H1 (cell line): ENCODE data around the gene LRRC4C.

Experiments
- CHD2 ChIP-seq: IDR thresholded peaks from 2 replicates; pipeline ENCODE4 v1.6.1; 2012; ENCODE audit warnings: low read length, improper control_type of control experiment
- EP300 ChIP-seq, 2 experiments: IDR thresholded peaks; 1 replicate in 1 of 2; 2 replicates in 1 of 2; pipeline ENCODE4 v1.6.1; 2011 to 2012; ENCODE audit warnings: low read depth in 2 of 2, low read length in 2 of 2, mild to moderate bottlenecking in 2 of 2, borderline replicate concordance in 1 of 2, inconsistent platforms in 1 of 2, moderate library complexity in 1 of 2
- HDAC2 ChIP-seq, 2 experiments: fragments of 300-600 bp in 1 of 2; sonication (generic) in 1 of 2; IDR thresholded peaks; 2 replicates each; pipeline ENCODE4 v1.6.1; 2011 to 2012; ENCODE audit warnings: low read depth in 2 of 2, low read length in 2 of 2, mild to moderate bottlenecking in 2 of 2, moderate library complexity in 2 of 2, borderline replicate concordance in 1 of 2, inconsistent platforms in 1 of 2
- POLR2A ChIP-seq, 2 experiments: IDR thresholded peaks; 1 replicate in 1 of 2; 2 replicates in 1 of 2; pipeline ENCODE4 v1.6.1; 2011; ENCODE audit warnings: low read depth in 2 of 2, low read length in 2 of 2, mild to moderate bottlenecking in 2 of 2; ENCODE audit errors: control extremely low read depth in 1 of 2
- TAF1 ChIP-seq: IDR thresholded peaks from 2 replicates; pipeline ENCODE4 v1.6.1; 2011; ENCODE audit warnings: mild to moderate bottlenecking, low read depth, low read length
- YY1 ChIP-seq: IDR thresholded peaks from 2 replicates; pipeline ENCODE4 v1.6.1; 2011; ENCODE audit warnings: low read depth, mild to moderate bottlenecking, low read length
- TF ChIP-seq, protein P1 (sequence below): IDR thresholded peaks from 2 replicates; pipeline ENCODE4 v1.6.1; 2012; ENCODE audit warnings: inconsistent platforms
- TF ChIP-seq, protein P2 (sequence below), 3 experiments: IDR thresholded peaks; 1 replicate in 2 of 3; 2 replicates in 1 of 3; pipeline versions ENCODE4 v1.5.1 to v1.6.1; 2011; ENCODE audit warnings: low read length in 3 of 3, mild to moderate bottlenecking in 3 of 3, inconsistent platforms in 2 of 3, low read depth in 1 of 3, moderate library complexity in 1 of 3; ENCODE audit not compliant: insufficient read depth in 1 of 3; ENCODE audit errors: control extremely low read depth in 1 of 3
- TF ChIP-seq, protein P3 (sequence below): IDR thresholded peaks from 2 replicates; pipeline ENCODE4 v1.6.1; 2012; ENCODE audit warnings: low read length, inconsistent platforms
- TF ChIP-seq, protein P4 (sequence below): IDR thresholded peaks from 2 replicates; pipeline ENCODE4 v1.6.1; 2011; ENCODE audit warnings: low read depth, mild to moderate bottlenecking, low read length; ENCODE audit not compliant: insufficient read depth

DNA sequence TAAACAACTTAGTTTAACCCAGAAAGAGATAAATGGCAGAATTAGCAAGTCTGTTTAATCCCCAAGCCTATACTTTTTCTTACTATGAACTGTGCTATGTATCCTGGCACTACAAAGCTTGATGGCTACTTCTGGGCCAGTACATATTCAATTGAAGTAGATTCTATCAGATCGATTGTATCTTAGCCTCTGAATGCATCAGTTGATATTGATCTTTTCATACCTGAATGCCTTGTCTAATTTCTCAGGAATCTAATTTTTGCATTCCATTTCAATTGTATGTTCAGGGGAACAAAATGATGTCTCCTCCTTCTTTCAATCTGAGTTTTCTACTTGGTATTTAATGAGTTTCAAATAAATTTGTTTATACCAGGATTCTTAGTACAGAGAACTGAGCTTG is 1137.9 kb downstream of the LRRC4C start:
- TF ChIP-seq, protein P1, sequence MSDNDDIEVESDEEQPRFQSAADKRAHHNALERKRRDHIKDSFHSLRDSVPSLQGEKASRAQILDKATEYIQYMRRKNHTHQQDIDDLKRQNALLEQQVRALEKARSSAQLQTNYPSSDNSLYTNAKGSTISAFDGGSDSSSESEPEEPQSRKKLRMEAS, result no peak
- no peak for TF ChIP-seq POLR2A (IDR thresholded peaks at IDR 0.05; ENCODE audit: control extremely low read depth in 1 of 2, low read depth in 2 of 2, low read length in 2 of 2)
- TF ChIP-seq YY1, result no peak
- no peak for TF ChIP-seq HDAC2 (IDR thresholded peaks at IDR 0.05; ENCODE audit: borderline replicate concordance in 1 of 2, low read depth in 2 of 2, low read length in 2 of 2)
- TF ChIP-seq CHD2, result no peak
- TF ChIP-seq, protein P2, sequence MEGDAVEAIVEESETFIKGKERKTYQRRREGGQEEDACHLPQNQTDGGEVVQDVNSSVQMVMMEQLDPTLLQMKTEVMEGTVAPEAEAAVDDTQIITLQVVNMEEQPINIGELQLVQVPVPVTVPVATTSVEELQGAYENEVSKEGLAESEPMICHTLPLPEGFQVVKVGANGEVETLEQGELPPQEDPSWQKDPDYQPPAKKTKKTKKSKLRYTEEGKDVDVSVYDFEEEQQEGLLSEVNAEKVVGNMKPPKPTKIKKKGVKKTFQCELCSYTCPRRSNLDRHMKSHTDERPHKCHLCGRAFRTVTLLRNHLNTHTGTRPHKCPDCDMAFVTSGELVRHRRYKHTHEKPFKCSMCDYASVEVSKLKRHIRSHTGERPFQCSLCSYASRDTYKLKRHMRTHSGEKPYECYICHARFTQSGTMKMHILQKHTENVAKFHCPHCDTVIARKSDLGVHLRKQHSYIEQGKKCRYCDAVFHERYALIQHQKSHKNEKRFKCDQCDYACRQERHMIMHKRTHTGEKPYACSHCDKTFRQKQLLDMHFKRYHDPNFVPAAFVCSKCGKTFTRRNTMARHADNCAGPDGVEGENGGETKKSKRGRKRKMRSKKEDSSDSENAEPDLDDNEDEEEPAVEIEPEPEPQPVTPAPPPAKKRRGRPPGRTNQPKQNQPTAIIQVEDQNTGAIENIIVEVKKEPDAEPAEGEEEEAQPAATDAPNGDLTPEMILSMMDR (IDR thresholded peaks at IDR 0.05; ENCODE audit: control extremely low read depth in 1 of 3, insufficient read depth in 1 of 3, low read depth in 1 of 3, low read length in 3 of 3), result no peak
- no peak for TF ChIP-seq TAF1
- no peak for TF ChIP-seq EP300 (IDR thresholded peaks at IDR 0.05; ENCODE audit: borderline replicate concordance in 1 of 2, low read depth in 2 of 2, low read length in 2 of 2)
- TF ChIP-seq, protein P3, sequence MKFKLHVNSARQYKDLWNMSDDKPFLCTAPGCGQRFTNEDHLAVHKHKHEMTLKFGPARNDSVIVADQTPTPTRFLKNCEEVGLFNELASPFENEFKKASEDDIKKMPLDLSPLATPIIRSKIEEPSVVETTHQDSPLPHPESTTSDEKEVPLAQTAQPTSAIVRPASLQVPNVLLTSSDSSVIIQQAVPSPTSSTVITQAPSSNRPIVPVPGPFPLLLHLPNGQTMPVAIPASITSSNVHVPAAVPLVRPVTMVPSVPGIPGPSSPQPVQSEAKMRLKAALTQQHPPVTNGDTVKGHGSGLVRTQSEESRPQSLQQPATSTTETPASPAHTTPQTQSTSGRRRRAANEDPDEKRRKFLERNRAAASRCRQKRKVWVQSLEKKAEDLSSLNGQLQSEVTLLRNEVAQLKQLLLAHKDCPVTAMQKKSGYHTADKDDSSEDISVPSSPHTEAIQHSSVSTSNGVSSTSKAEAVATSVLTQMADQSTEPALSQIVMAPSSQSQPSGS, result no peak
- TF ChIP-seq, protein P4, sequence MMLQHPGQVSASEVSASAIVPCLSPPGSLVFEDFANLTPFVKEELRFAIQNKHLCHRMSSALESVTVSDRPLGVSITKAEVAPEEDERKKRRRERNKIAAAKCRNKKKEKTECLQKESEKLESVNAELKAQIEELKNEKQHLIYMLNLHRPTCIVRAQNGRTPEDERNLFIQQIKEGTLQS, result no peak
